Measurements from ENCODE around the gene ROBO1. TPM values are rescaled to one million over a fixed set of nuclear protein-coding genes. Genes with fewer than 3 reads are reported as not detected.

ROBO1 gene
- total RNA-seq, 1 donor from 2014 or later: 0.05 TPM

DNA sequence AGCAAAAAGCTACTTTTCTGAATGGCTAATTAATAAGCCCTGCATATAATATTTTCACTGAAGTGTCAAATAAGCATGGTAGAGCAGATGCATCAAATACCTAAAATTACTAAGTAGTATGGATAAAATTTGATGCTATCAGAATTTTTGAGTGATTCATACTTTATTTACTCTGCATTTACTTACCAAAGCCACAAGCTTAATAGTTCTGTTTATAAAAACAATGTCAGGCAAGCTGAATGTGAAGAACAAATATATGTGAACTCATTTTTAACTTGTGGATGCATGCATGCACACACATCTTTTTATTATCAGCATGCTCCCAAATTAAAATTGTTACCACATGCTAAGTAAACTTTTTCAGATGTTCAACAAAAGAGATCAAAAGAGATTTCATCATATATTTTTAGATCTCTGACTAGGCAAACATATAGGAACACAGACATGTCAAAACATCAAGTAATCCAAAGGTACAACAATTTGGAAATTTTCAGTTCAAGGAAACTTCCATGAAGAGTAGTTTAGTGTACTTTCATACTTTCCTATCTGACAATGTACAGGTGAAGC is 969.4 kb downstream of the ROBO1 start:
- Mint-ChIP-seq H3K4me1 (no peaks in the 10 kb centered on the region), H3K27ac (no peak overlapping the region), H3K36me3 (ENCODE audit: low read depth) (no peaks in the 10 kb centered on the region), H3K4me3 (no peak overlapping the region), H3K27me3 (no peaks in the 10 kb centered on the region), H3K9me3 (no peaks in the 10 kb centered on the region)
- no peak for DNase-seq
- intact Hi-C loops (cut with micrococcal nuclease): no loop called here

DNA sequence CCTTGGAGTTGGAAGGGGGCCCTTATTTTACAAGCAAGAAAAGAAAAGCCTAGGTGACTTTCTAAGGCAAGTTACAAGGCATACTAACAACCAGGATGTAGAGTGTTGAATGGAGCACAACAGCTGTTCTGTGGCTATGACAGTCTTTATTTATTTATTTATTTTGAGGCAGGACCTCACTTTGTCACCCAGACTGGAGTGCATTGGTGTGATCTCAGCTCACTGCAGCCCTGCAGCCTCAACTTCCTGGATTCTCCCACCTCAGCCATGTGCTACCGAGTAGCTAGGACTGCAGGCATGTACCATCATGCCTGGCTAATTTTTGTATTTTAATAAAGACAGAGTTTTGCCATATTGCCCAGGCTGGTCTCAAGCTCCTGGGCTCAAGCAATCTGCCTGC is 973.4 kb downstream of the ROBO1 start:
- no peak for DNase-seq
- Mint-ChIP-seq H3K4me3 (no peak overlapping the region), H3K4me1 (no peaks in the 10 kb centered on the region), H3K27me3 (no peaks in the 10 kb centered on the region), H3K9me3 (no peaks in the 10 kb centered on the region), H3K36me3 (ENCODE audit: low read depth) (no peaks in the 10 kb centered on the region), H3K27ac (no peak overlapping the region)
- intact Hi-C loops (cut with micrococcal nuclease): no loop called here

DNA sequence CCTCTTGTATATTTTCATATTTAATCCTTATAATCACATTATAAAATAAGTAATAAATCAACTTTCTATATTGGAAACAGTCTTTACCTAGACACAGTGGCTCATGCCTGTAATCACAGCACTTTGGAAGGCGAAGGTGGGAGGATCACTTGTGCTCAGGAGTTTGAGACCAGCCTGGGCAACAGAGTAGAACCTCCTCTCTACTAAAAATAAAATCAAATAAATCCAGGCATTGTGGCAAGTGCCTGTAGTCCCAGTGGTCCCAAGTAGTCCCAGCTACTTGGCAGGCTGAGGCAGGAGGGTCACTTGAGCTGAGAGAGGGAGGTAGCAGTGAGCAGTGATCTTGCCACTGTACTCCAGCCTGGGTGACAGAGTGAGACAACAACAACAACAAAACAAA is 975.1 kb downstream of the ROBO1 start:
- Mint-ChIP-seq H3K9me3 (no peaks in the 10 kb centered on the region), H3K36me3 (ENCODE audit: low read depth) (no peaks in the 10 kb centered on the region), H3K27ac (no peak overlapping the region), H3K4me1 (no peaks in the 10 kb centered on the region), H3K4me3 (no peak overlapping the region), H3K27me3 (no peaks in the 10 kb centered on the region)
- no peak for DNase-seq
- intact Hi-C loops (cut with micrococcal nuclease): no loop called here

DNA sequence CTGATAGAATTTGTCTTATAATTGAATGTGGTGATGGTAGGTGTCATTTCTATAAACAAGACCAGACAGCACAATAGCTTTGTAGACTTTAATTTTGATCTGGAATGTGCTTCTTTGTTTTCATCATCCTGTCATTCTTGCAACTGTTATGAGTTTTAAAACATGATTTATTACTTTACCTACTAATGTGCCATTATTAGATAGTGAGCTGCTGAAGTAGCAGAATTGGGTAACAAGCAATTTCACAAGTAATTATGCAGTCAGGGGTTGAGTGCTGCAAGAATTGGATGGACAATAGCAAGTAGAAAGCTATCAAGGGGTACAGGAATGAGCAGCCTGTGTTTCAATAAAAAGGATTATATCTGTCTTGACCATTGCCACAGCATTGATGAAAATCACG is 975.6 kb downstream of the ROBO1 start:
- no peak for DNase-seq
- Mint-ChIP-seq H3K36me3 (ENCODE audit: low read depth) (no peaks in the 10 kb centered on the region), H3K9me3 (no peaks in the 10 kb centered on the region), H3K27me3 (no peaks in the 10 kb centered on the region), H3K4me1 (no peaks in the 10 kb centered on the region), H3K27ac (no peak overlapping the region), H3K4me3 (no peak overlapping the region)
- intact Hi-C loops (cut with micrococcal nuclease): no loop called here

DNA sequence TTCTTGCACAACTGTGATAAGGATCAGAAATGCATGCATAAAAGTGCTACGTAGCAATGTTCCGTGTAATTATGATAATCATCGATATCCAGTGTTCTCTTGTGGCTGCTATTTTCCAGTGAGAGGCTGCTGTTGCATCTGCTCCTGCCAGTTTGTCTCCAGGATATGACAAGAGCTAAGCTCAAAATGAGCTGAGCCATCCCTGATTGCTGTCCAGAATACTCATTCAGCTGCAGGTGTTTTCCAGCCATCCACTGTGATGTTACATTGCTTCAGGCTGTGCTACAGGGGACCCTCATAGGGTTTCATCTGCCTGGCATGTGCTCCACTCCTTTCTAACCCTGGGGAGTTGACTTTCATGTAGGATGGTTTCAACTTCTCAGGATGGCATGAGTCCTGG is 976.0 kb downstream of the ROBO1 start:
- Mint-ChIP-seq H3K4me1 (no peaks in the 10 kb centered on the region), H3K36me3 (ENCODE audit: low read depth) (no peaks in the 10 kb centered on the region), H3K9me3 (no peaks in the 10 kb centered on the region), H3K4me3 (no peak overlapping the region), H3K27ac (no peak overlapping the region), H3K27me3 (no peaks in the 10 kb centered on the region)
- DNase-seq: no peak
- intact Hi-C loops (cut with micrococcal nuclease): no loop called here

DNA sequence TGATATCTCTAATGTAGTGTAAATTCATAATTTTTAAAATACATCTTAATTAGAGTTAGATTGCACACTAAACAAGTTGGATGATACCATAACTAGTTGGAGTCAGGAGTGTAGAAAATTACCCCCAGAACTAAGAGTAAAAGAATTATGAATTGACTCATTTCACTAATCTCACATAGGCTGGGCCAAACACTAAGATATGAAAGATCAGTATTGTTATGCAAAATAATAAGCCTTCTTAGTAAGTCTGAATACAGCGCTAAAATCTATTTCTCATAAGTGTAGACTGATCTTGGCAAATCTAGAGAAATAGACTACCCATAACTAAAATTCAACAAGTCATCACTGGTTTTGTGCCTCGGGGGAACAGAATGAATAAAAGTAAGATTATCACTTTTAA is 979.0 kb downstream of the ROBO1 start:
- Mint-ChIP-seq H3K27me3 (no peaks in the 10 kb centered on the region), H3K4me1 (no peaks in the 10 kb centered on the region)
- intact Hi-C loops (cut with micrococcal nuclease): no loop called here

DNA sequence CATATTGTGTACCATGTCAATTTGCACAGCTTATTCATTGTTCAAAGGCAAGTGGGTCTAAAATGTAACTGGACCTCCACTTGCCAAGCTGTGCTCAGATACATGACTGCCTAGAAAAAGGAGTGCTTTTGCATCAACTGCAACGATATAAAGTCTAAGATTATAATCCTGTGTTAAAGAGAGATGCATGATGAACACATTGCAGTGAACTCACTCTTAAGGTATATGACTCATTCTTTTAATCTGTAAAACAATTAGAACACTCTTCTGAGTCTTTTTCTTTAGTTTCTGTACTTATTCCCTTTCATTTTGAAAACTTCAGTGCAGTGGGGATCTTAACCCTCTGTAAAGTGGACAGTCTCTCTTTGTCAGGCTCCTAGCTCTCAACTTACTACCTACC is 982.8 kb downstream of the ROBO1 start:
- H3K9me3 Mint-ChIP-seq: peaks cover 7% of the 10 kb centered on the region

More for the DNA sequence above, 979.0 kb downstream of the ROBO1 start:
- DNase-seq: no peak
- no peak overlapping the region for H3K4me3 Mint-ChIP-seq
- no peaks in the 10 kb centered on the region for H3K36me3 Mint-ChIP-seq (ENCODE audit: low read depth)
- H3K9me3 Mint-ChIP-seq: no peaks in the 10 kb centered on the region
- H3K27ac Mint-ChIP-seq: no peak overlapping the region

DNA sequence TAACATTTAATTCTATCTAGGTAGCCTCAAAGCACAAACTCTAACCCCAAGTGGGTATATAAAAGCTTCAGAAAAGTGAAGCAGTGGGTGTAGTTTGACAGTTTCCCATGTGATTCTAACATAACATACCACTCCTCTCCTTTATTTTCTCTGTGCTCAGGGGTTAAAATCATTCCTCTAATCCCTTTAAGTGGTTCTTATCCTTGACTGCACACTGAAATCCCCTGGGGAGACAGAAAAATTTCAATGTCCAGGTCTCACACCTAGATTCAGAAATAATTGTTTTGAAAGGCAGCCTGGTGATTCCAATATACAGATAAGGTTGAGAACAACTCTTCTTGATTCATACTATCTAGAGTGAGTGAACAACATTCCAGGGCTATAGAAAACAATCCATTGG is 986.4 kb downstream of the ROBO1 start:
- H3K9me3 Mint-ChIP-seq: peaks cover 7% of the 10 kb centered on the region
- intact Hi-C loops (cut with micrococcal nuclease): no loop called here
- H3K4me1 Mint-ChIP-seq: no peaks in the 10 kb centered on the region
- H3K4me3 Mint-ChIP-seq: no peak overlapping the region
- H3K27me3 Mint-ChIP-seq: no peaks in the 10 kb centered on the region
- no peaks in the 10 kb centered on the region for H3K36me3 Mint-ChIP-seq (ENCODE audit: low read depth)
- DNase-seq: no peak
- no peak overlapping the region for H3K27ac Mint-ChIP-seq

More for the DNA sequence above, 982.8 kb downstream of the ROBO1 start:
- H3K27ac Mint-ChIP-seq: no peak overlapping the region
- no peak for DNase-seq
- H3K27me3 Mint-ChIP-seq: no peaks in the 10 kb centered on the region
- no peak overlapping the region for H3K4me3 Mint-ChIP-seq
- H3K36me3 Mint-ChIP-seq (ENCODE audit: low read depth): no peaks in the 10 kb centered on the region
- intact Hi-C loops (cut with micrococcal nuclease): no loop called here
- no peaks in the 10 kb centered on the region for H3K4me1 Mint-ChIP-seq

DNA sequence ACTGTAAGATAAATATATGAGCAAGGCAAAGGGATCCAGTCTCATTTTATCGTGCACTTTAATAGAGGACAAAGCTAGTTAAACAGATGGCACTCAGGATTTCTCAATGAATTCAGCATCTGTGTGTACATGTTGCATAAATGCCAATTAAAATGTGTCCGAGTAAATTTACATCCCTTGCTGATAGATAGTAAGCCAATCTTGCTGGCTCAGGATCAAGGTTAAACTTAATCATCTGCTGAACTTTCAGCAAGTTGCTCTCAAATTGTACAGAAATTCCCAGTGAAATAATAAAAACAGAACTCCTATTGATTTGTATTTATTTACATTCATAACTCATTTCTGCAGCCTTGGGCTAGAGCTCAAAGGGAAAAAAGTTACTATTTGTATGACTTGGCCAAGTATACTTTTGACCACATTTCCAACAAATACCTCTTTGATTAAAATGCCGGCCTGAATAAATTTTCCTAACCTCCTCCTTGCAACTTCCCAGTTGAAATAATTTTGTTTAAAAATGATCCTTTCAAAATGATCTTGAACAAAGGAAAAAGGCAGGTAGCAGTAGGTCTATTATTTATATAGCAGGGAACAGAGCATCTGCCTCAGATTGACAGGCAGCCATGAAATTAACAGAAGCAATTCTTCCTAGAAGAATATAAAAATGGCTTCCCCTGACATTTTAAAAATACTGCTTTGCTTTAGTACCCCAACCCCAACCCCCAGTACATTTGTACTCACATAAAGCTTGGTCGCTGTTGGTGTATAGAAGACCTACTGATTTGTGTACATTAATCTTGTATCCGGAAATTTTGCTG is 1001.9 kb downstream of the ROBO1 start:
- no peaks in the 10 kb centered on the region for H3K4me1 Mint-ChIP-seq
- no peak overlapping the region for H3K4me3 Mint-ChIP-seq
- intact Hi-C loops (cut with micrococcal nuclease): no loop called here
- no peaks in the 10 kb centered on the region for H3K36me3 Mint-ChIP-seq (ENCODE audit: low read depth)
- DNase-seq: no peak
- no peak overlapping the region for H3K27ac Mint-ChIP-seq
- H3K9me3 Mint-ChIP-seq: peaks cover 5% of the 10 kb centered on the region
- no peaks in the 10 kb centered on the region for H3K27me3 Mint-ChIP-seq

DNA sequence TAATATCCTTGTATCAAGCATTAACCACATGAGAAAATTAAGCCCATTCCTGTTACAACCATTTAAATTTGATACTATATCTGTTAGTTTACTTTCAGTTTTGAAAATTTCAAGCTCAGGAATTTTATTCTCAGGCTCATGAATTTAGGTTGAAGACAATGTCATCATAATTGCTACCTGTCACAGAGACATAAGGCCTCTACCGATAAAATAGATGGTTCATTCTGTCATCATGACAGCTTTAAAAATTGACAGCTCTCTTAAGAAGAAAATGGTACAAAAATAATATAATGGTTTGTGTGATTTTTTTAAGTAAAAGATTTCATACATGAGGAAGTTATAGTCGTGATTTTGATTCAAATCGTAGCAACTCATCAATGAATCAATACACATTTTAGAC is 1003.2 kb downstream of the ROBO1 start:
- Mint-ChIP-seq H3K4me3 (no peak overlapping the region), H3K27me3 (no peaks in the 10 kb centered on the region), H3K27ac (no peak overlapping the region), H3K4me1 (no peaks in the 10 kb centered on the region), H3K9me3 (peaks cover 5% of the 10 kb centered on the region), H3K36me3 (ENCODE audit: low read depth) (no peaks in the 10 kb centered on the region)
- no peak for DNase-seq
- intact Hi-C loops (cut with micrococcal nuclease): no loop called here

DNA sequence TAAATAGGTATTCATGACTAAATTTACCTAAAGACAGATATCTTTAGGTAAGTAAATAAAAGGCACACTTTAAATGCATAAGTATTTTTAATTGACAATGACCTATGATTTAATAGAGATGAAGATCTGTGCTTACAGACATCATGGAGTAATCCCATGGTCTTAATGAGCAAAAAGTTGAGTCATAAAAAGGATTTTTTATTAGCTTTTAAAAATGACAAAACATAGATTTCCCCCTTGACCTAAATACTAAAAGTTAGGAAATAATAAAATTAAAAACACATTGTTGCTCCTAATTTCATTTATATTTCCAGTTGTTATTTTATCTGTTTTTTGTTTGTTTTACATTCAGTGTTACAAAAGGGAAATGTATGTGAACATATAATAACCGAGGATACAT is 1005.7 kb downstream of the ROBO1 start:
- Mint-ChIP-seq H3K27me3 (no peaks in the 10 kb centered on the region), H3K27ac (no peak overlapping the region), H3K4me3 (no peak overlapping the region), H3K36me3 (ENCODE audit: low read depth) (no peaks in the 10 kb centered on the region), H3K9me3 (no peaks in the 10 kb centered on the region), H3K4me1 (no peaks in the 10 kb centered on the region)
- intact Hi-C loops (cut with micrococcal nuclease): no loop called here
- DNase-seq: no peak

DNA sequence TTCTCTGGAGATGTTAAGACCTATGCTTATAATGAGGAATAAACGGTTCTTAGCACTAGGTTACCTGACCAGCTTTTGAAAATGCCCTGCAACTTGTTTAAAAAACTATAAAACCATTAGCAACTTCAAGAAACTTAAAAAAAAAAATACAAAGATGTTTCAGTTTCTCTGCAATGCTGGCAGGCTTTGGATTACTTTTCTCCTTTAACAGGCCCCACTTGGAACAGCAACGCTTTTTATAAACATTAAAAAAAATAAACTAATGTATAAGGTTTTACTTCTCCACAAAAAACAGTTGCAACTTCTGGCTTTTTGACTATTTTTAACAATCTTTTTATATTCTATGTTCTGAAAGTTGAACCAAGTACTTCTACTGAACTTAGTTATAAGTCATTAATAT is 1006.7 kb downstream of the ROBO1 start:
- Mint-ChIP-seq H3K36me3 (ENCODE audit: low read depth) (no peaks in the 10 kb centered on the region), H3K27me3 (no peaks in the 10 kb centered on the region), H3K4me3 (no peak overlapping the region), H3K4me1 (no peaks in the 10 kb centered on the region), H3K9me3 (no peaks in the 10 kb centered on the region), H3K27ac (no peak overlapping the region)
- no peak for DNase-seq
- intact Hi-C loops (cut with micrococcal nuclease): no loop called here

DNA sequence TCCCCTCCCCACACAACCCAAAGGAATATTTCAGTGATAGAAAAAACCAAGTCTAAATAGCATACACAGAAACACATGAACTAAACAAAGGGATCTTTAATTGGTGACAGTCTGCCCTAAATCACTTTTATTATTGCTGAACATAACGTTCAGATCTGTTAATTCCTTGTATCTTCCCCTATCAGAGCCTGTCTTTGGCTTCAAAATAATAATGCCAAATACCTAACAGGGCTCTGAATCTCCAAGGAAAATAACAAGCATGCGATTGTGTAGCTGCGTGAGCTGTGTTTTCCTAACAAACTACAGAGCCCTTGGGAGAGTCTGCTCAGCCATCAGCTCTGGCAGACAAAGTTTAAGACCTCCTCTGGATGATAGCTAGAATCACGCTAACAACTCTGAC is 1010.1 kb downstream of the ROBO1 start:
- H3K4me1 Mint-ChIP-seq: no peaks in the 10 kb centered on the region
- no peak for DNase-seq
- intact Hi-C loops (cut with micrococcal nuclease): no loop called here
- no peak overlapping the region for H3K4me3 Mint-ChIP-seq
- H3K9me3 Mint-ChIP-seq: peaks cover 5% of the 10 kb centered on the region
- H3K36me3 Mint-ChIP-seq (ENCODE audit: low read depth): no peaks in the 10 kb centered on the region
- H3K27me3 Mint-ChIP-seq: no peaks in the 10 kb centered on the region
- H3K27ac Mint-ChIP-seq: no peak overlapping the region

DNA sequence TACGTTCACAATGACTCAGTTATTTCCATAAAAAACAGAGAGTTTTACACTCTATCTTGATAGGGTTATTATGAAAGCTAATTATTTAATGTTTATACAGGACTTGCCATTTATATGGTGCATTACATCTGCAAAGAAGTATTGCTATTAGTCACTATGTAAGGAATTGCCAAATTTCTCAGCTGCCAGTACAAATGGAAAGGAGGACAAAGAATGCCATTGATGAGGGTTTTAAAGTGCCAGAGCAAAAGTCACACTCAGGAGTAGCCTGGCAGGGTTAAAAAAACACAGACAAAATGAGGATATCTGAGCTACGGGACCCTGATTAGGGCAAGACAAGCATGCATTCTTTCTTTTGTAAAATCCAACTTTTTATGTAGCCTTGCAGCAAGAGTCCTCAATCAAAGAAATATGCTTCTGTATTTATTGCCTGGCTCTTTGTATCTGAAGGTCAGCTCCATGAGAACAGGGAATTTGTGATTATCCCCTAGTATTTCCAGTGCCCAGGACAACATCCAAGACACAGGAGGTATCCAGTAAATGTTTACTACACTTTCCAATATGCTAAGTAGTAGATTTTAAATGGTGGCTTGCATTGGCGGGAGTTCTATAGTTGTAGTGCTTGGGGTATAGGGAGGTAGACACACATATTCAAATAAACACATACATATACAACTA is 1013.6 kb downstream of the ROBO1 start:
- H3K27me3 Mint-ChIP-seq: no peaks in the 10 kb centered on the region
- H3K36me3 Mint-ChIP-seq (ENCODE audit: low read depth): no peaks in the 10 kb centered on the region
- DNase-seq: no peak
- H3K4me1 Mint-ChIP-seq: no peaks in the 10 kb centered on the region
- no peak overlapping the region for H3K4me3 Mint-ChIP-seq
- peaks cover 5% of the 10 kb centered on the region for H3K9me3 Mint-ChIP-seq
- H3K27ac Mint-ChIP-seq: no peak overlapping the region
- intact Hi-C loops (cut with micrococcal nuclease): no loop called here
